ENCODE data around the gene UBE2V1. TPM values are rescaled to one million over a fixed set of nuclear protein-coding genes. Genes with fewer than 3 reads are reported as not detected.
A peak's percentile ranks its signal among the peaks of the same experiment; 100 is the strongest.

UBE2V1 gene
- total and polyA plus RNA-seq, 2 of the 13 experiments (the other 11 are each of a cell fraction or from before 2014, with no cell fraction given), result 81.3 to 132 TPM

- TF ChIP-seq ZNF512B (CRISPR knock-in tag; IDR thresholded peaks at IDR 0.05; ENCODE audit: borderline replicate concordance), result no peak
- no peak for TF ChIP-seq TCF7L2 (IDR thresholded peaks at IDR 0.05; ENCODE audit: low read depth, low read length)
- peak; percentile 91 for TF ChIP-seq ZNF547 (CRISPR knock-in tag; IDR thresholded peaks at IDR 0.05)
- peak; percentile 24; the same call in 1 of the 2 replicates for TF ChIP-seq FUBP1 (CRISPR knock-in tag; IDR thresholded peaks at IDR 0.05; ENCODE audit: borderline replicate concordance)
- peak; percentile 16; the same call in 1 of the 2 replicates for TF ChIP-seq SMC3 (IDR thresholded peaks at IDR 0.05; ENCODE audit: low read length)
- peak; percentile 83; the same call in 1 of the 2 replicates for TF ChIP-seq BRD4 (CRISPR knock-in tag; IDR thresholded peaks at IDR 0.05)
- no peak for TF ChIP-seq ZNF562 (CRISPR knock-in tag; IDR thresholded peaks at IDR 0.05; ENCODE audit: borderline replicate concordance)
- TF ChIP-seq NRL (CRISPR knock-in tag; IDR thresholded peaks at IDR 0.05; ENCODE audit: borderline replicate concordance), result no peak; the same call in none of the 2 replicates
- TF ChIP-seq ATRX (CRISPR knock-in tag; IDR thresholded peaks at IDR 0.05; ENCODE audit: borderline replicate concordance), result no peak
- peak; percentile 79 for TF ChIP-seq ZNF124 (CRISPR knock-in tag; IDR thresholded peaks at IDR 0.05)
- TF ChIP-seq ZNF576 (CRISPR knock-in tag; IDR thresholded peaks at IDR 0.05), result no peak
- no peak for TF ChIP-seq XRCC5 (optimal IDR thresholded peaks at IDR 0.05; ENCODE audit: low read length)
- peak; percentile 95; the same call in 1 of the 2 replicates for TF ChIP-seq ATF7-NPFF (CRISPR knock-in tag; IDR thresholded peaks at IDR 0.05; ENCODE audit: low read depth)
- no peak; the same call in none of the 2 replicates for TF ChIP-seq ZMYM3 (CRISPR knock-in tag; IDR thresholded peaks at IDR 0.05)
- TF ChIP-seq MNT (IDR thresholded peaks at IDR 0.05), result no peak
- TF ChIP-seq ARID4A (CRISPR knock-in tag; IDR thresholded peaks at IDR 0.05; ENCODE audit: borderline replicate concordance), result peak; percentile 91
- peak; percentile 89 for TF ChIP-seq THAP11 (CRISPR knock-in tag; IDR thresholded peaks at IDR 0.05)
These were observed at the start of gene UBE2V1 (continued) for GRCh38 chr20:50112512-50113419.
